Measurements from ENCODE around the gene CENPS. TPM values are rescaled to one million over a fixed set of nuclear protein-coding genes. Genes with fewer than 3 reads are reported as not detected.

CENPS gene
- total and polyA plus RNA-seq, 9 of the 15 experiments (the other 6 are each of a cell fraction or from before 2014, with no cell fraction given): 10.2 to 36.0 (median 26.0) TPM

DNA sequence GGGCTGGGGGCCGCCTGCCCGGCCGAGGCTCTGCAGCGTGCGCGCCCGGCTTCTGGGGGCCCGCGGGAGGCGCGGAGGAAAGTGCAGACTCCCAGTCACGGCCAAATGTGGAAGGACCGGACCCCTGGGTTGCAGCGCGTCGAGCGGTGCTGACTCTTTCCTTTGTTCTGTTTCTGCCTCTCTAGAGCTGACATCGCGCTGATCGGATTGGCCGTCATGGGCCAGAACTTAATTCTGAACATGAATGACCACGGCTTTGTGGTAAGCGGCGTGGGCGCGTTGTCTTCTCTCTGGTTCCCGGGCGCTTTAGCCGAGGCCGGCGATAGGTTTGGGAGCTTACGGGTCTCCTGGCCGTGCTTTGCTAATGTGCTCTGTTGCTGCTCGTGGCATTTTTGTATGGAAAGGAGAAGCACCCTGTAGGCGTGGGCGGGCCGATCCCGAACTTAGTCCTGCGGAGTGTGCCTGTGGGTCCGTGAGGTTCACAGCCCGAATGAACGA, 30.7 kb upstream of the CENPS start (continued):
- TF ChIP-seq, protein P1, sequence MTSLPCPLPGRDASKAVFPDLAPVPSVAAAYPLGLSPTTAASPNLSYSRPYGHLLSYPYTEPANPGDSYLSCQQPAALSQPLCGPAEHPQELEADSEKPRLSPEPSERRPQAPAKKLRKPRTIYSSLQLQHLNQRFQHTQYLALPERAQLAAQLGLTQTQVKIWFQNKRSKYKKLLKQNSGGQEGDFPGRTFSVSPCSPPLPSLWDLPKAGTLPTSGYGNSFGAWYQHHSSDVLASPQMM (CRISPR knock-in tag; IDR thresholded peaks at IDR 0.05): no peak
- TF ChIP-seq NELFE (IDR thresholded peaks at IDR 0.05; ENCODE audit: insufficient read depth, insufficient read length) (no peak), EZH2 (IDR thresholded peaks at IDR 0.05; ENCODE audit: borderline replicate concordance, low read depth, low read length) (no peak), RFX1 (IDR thresholded peaks at IDR 0.05) (no peak), HDAC3 (IDR thresholded peaks at IDR 0.05; ENCODE audit: borderline replicate concordance, partially characterized antibody) (no peak), BRD9 (IDR thresholded peaks at IDR 0.05; ENCODE audit: low read depth, partially characterized antibody) (no peak), CBX5 (IDR thresholded peaks at IDR 0.05; ENCODE audit: borderline replicate concordance, low read depth) (no peak), ZNF143 (CRISPR knock-in tag; IDR thresholded peaks at IDR 0.05) (0 out of 2 replicates have a peak, but pooled peaks have one; percentile 15), KAT2B (IDR thresholded peaks at IDR 0.05; ENCODE audit: low read depth, low read length) (no peak), PRMT5 (CRISPR knock-in tag; IDR thresholded peaks at IDR 0.05) (no peak), ESRRA (IDR thresholded peaks at IDR 0.05; ENCODE audit: borderline replicate concordance, low read depth) (no peak), DACH1 (IDR thresholded peaks at IDR 0.05; ENCODE audit: partially characterized antibody) (no peak), SMARCB1 (IDR thresholded peaks at IDR 0.05; ENCODE audit: insufficient read length, low read depth) (no peak), GATAD2B (IDR thresholded peaks at IDR 0.05; ENCODE audit: borderline replicate concordance) (no peak), ETV6 (IDR thresholded peaks at IDR 0.05; ENCODE audit: borderline replicate concordance in 1 of 2, low read depth in 2 of 2, low read length in 1 of 2) (no peak), ETV6 (CRISPR knock-in tag; IDR thresholded peaks at IDR 0.05; ENCODE audit: borderline replicate concordance) (no peak), HSF4 (CRISPR knock-in tag; IDR thresholded peaks at IDR 0.05; ENCODE audit: borderline replicate concordance) (no peak), PURB (CRISPR knock-in tag; IDR thresholded peaks at IDR 0.05; ENCODE audit: low read depth) (no peak), ZNF253 (CRISPR knock-in tag; conservative IDR thresholded peaks at IDR 0.05) (no peak), ESRRB (CRISPR knock-in tag; IDR thresholded peaks at IDR 0.05; ENCODE audit: borderline replicate concordance) (no peak)
- TF ChIP-seq, protein P2, sequence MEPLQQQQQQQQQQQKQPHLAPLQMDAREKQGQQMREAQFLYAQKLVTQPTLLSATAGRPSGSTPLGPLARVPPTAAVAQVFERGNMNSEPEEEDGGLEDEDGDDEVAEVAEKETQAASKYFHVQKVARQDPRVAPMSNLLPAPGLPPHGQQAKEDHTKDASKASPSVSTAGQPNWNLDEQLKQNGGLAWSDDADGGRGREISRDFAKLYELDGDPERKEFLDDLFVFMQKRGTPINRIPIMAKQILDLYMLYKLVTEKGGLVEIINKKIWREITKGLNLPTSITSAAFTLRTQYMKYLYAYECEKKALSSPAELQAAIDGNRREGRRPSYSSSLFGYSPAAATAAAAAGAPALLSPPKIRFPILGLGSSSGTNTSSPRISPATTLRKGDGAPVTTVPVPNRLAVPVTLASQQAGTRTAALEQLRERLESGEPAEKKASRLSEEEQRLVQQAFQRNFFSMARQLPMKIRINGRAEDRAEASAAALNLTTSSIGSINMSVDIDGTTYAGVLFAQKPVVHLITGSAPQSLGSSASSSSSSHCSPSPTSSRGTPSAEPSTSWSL (CRISPR knock-in tag; IDR thresholded peaks at IDR 0.05; ENCODE audit: borderline replicate concordance): no peak
- TF ChIP-seq, protein P3, sequence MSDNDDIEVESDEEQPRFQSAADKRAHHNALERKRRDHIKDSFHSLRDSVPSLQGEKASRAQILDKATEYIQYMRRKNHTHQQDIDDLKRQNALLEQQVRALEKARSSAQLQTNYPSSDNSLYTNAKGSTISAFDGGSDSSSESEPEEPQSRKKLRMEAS (CRISPR knock-in tag; IDR thresholded peaks at IDR 0.05): no peak
- TF ChIP-seq, protein P4, sequence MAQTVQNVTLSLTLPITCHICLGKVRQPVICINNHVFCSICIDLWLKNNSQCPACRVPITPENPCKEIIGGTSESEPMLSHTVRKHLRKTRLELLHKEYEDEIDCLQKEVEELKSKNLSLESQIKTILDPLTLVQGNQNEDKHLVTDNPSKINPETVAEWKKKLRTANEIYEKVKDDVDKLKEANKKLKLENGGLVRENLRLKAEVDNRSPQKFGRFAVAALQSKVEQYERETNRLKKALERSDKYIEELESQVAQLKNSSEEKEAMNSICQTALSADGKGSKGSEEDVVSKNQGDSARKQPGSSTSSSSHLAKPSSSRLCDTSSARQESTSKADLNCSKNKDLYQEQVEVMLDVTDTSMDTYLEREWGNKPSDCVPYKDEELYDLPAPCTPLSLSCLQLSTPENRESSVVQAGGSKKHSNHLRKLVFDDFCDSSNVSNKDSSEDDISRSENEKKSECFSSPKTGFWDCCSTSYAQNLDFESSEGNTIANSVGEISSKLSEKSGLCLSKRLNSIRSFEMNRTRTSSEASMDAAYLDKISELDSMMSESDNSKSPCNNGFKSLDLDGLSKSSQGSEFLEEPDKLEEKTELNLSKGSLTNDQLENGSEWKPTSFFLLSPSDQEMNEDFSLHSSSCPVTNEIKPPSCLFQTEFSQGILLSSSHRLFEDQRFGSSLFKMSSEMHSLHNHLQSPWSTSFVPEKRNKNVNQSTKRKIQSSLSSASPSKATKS (CRISPR knock-in tag; IDR thresholded peaks at IDR 0.05): no peak
- TF ChIP-seq, protein P5, sequence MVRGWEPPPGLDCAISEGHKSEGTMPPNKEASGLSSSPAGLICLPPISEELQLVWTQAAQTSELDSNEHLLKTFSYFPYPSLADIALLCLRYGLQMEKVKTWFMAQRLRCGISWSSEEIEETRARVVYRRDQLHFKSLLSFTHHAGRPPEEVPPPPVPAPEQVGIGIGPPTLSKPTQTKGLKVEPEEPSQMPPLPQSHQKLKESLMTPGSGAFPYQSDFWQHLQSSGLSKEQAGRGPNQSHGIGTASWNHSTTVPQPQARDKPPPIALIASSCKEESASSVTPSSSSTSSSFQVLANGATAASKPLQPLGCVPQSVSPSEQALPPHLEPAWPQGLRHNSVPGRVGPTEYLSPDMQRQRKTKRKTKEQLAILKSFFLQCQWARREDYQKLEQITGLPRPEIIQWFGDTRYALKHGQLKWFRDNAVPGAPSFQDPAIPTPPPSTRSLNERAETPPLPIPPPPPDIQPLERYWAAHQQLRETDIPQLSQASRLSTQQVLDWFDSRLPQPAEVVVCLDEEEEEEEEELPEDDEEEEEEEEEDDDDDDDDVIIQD (CRISPR knock-in tag; IDR thresholded peaks at IDR 0.05): no peak

Measured in K562 (cell line).